Fibroblast of upper back skin (primary cell): ENCODE data around the gene LIMS1.
"Not testable (repeated sequence)": the region's sequence is repeated elsewhere in the genome, so short reads cannot be mapped to it uniquely, and the experiment has no call there.

Source experiments
- DNase-seq: peaks from one replicate; pipeline ENCODE4 v3.0.0-alpha.2; 2013

LIMS1 gene

DNA sequence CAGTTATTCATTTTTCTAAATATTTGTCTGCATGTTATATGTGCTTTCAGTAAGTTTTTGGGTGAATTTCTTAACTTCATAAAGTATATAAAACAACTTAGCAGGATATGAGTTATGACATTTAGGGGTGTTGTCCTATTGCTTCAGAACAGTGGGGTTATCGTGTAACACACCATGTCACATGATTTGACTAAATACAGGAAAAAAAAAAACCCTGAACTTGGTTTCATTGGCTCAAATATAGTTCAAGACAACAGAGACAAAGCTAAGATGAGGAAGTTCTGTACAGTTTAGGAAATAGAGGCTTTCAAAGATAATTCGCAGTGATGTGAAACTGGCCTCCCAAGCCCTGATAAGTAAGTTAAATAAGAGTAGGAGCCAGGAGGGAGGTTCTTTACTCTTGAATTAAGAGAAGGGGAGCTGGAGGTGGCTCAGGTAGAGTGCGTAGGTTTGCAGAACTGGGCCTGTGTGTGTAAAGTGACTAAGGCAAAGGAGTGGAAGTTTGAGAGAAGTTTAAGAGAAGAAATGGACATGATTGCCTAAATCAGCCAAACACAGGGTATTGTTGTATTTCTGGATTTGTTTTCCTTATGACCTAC, 53.9 kb downstream of the LIMS1 start:
- no peak for DNase-seq

DNA sequence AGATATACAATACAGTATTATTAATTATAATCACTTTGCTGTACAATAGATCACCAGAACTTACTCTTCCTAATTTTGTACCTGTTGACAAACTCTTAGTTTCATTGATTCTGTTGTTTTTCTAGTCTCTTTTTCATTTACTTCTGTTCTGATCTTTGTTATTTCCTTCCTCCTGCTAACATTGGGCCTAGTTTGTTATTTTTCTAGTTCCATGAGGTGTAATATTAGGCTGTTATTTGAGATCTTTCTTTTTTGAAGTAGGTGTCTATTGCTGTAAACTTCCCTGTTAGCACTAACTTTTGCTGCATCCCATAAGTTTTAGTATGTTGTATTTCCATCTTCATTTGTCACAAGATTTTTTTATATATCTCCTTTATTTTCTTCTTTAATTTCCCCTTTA, 55.1 kb downstream of the LIMS1 start:
- DNase-seq = no peak

DNA sequence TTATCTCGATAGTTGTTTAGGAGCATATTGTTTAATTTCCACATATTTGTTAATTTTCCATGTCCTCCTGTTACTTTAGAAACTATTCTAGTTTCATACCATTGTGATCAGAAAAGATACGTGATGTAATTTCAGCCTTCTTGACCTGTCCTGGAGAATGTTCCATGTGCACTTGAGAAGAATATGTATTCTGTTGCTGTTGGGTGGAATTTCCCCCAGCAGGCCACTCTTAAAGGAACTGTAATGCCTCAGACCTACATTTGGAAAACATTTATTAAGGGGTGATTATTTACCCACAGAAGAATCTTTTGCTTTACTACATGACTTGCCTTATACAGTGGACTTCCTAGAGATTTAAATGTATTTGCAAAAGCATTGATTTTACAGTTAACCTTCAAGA, 55.5 kb downstream of the LIMS1 start:
- DNase-seq = no peak

DNA sequence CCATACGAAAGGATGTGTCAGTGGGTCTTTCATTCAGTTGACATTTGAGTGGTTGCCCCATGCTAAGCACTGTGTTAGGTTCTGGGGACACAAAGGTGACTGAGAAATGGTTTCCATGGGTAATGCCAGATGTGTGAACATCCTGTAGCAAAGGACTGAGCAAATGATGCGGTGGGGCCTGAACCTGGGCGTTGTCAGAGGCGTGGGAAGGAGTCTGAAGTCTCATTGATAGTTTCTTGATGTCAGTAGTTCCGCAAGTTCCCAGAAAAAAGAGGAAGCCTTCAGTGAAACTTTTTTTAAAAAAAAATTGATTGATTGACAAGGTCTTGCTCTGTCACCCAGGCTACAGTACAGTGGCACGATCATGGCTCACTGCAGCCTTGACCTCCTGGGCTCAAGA, 56.9 kb downstream of the LIMS1 start:
- DNase-seq = no peak

DNA sequence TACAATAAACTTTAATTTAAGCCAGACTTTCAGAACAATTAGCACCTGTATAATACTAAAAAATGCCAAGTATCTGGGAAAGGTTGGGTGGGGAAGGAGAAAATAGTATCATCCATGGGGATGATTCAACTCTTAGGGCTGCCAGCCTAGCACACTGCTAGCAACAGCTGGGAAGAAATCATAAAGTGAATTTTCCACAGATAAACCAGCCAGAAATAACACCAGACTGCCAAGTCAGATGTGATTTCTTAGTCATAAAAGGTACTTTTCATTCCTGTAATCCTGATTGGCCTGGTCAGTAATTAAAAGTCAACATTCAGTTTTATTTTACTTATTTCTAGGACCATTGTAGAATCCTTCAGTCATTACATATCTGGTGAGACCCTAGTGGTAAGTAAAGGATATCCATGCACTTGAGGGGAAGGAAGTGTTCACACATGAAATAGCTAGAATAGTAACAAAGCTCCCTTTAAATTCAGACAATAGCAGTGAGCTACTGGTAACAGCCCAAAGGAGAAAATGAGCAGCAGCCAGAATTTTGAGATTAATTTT, 59.4 kb downstream of the LIMS1 start:
- peak; percentile 96 for DNase-seq

DNA sequence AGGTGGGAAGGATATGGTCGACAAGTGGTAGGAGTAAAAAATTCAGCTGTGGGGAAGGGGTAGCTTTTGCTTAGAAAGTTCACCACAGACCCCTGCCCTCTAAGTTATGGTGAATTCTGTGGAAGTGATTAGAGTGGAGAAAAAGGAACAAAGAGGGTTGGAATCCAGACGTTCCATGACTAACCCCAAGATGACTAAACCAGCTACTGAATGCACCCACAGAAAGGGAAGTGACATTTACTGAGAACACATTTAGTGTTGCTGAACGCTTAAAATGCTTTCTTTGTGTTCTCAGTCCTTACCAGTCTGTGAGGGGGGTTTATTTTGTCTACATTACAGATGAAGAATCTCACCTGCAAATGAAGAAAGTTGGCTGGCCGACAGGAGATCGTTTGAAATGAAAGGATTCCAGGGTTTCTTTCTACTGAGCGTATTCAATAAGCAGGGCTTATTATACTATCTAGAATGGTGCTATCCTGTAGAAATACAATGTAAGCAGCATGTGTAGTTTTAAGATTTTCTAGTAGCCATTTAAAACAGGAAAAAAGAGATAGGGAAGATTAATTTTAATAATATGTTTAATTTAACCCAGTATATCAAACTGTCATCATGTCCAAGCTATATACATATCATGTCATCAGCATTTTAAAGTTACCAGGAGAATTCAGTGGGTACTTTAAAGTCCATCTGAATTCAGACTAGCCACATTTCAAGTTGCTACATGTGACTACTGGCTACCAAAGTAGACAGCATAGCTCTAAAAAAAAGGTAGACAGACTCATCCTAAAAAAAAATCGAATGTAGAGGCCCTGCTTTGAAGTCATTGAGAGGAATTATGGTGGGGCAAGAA, 60.1 kb downstream of the LIMS1 start:
- peak; percentile 97 for DNase-seq

DNA sequence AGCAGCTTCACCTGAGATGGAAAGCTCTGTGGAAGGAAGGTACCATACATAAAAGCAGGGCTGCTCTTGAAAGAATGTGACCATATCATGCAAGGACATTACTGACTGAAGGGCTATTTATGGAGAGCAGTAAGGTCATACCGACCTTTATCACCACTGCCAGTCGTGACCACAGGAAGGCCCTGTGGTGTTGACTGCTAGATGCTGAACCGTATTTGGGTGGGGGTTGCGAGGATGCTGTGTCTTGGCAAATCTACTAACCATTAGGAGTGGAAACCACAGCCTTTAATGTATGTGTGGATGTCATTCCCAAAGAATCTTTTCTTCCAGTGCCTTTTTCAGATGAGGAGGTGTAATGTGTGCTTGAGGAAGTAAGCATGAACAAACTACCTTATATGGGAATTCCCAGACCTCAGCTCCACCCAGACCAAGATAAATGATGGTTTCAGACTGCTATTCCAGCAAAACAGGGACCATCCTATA, 60.8 kb downstream of the LIMS1 start:
- DNase-seq = peak; percentile 99

DNA sequence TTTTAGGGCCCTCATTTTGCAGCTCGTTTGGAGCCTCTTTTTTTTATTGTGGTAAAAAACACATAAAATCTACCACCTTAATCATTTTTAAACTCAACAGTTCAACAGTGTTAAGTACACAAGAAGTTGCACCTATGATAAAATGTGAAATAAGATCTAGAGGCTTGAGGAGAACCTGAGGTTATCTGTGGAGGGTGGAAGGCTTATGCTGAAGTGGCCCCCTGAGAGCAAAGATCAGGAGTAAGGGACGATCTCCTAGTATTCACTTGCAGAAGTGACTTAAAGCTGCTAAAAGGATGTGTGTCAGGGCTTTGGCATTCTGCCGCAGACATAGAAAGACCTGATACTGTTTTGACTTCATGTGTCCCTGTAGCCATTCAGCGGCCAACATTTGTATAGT, 61.5 kb downstream of the LIMS1 start:
- peak; percentile 43 for DNase-seq

DNA sequence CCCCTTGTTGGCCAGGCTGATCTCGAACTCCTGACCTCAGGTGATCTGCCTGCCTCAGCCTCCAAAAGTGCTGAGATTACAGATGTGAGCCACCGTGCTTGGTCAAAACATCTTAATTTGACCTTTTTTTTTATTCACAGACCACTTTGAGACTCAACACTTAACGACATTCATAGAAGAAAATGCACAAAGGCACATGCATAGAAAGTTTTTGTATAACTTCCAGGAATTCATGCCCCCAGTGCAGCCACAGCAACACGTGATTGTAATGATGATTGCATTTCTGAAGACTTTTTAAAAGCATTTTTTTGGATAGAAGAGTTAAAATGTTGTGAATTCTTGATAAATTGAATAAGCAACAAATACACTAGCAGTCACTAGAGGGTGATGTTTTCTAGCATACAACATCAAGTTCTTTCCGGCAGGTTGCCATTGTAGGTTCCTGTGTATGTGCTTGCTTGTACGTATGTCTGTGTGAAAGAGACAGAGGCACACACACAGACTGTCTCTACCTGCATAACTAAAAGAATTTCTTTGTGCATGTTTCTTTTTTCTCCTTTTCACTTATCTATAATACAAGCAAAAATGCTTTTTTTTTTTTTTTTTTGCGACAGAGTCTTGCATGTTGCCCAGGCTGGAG, 63.0 kb downstream of the LIMS1 start:
- peak; percentile 78 for DNase-seq

DNA sequence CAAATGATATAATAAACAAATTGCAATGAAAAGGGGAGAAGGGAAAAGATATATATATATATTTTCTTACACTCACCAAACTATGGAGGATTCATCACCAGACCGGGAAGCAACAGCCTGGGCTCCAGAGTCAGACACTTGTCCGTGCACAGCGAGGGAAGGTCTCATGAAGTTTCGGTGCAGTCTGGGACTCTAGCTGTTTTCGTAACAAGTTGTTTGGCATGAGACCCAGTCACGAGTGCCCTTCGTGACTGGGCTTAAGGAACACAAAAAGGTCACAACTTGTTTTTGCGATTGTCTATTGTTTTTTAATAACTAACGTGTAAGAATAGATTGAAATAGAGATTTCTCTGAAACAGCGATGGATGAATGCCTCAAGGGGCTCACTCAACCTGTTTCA, 66.9 kb downstream of the LIMS1 start:
- not testable (repeated sequence) for DNase-seq

DNA sequence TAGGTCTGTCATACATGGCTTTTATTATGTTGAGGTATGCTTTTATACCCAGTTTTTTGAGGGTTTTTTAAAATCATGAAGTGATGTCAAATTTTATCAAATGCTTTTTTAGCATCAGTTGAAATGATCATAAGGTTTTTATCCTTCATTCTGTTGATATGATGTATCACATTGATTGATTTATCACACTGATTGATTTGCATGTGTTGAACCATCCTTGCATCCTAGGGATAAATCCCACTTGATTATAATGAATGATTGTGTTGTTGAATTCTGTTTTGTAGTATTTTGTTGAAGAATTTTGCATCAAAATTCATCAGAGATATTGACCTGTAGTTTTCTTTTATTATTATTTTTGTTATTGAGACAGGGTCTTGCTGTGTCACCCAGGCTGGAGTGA, 68.2 kb downstream of the LIMS1 start:
- no peak for DNase-seq

DNA sequence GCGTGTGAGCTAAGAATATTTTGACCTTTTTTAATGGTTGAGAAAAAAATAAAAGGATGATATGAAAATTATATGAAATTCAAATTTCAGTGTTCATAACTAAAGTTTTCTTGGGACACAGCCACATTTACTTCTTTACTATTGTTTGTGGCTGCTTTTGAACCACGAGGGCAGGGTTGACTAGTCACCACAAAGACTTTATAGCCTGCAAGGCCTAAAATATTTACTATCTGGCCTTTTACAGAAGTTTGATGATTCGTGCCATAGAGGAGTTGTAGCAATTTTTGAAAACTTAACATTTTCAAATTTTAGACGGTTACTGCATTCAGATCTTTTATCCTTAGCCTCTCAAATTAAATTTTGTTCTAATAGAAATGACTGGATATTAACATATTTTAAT, 69.9 kb downstream of the LIMS1 start:
- peak; percentile 76 for DNase-seq

DNA sequence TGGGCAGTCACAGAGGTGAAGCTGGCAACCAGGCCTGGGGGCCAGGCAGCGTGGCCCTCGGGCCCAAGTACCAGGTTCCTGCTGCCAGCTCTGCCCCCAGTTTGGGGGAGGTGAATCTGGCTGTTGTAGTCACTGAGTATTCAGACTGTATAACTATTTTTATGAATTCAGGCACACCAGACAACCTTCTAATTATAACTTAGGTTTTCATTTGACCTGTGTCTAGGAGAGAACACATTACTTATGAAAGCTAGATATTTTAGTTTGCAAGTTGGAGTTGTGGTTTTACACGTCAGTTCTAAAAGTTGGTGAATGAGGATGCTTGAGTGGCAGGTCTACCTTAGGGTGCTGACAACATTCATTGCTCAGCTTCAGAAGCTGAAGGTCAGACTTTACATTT, 71.7 kb downstream of the LIMS1 start:
- no peak for DNase-seq

DNA sequence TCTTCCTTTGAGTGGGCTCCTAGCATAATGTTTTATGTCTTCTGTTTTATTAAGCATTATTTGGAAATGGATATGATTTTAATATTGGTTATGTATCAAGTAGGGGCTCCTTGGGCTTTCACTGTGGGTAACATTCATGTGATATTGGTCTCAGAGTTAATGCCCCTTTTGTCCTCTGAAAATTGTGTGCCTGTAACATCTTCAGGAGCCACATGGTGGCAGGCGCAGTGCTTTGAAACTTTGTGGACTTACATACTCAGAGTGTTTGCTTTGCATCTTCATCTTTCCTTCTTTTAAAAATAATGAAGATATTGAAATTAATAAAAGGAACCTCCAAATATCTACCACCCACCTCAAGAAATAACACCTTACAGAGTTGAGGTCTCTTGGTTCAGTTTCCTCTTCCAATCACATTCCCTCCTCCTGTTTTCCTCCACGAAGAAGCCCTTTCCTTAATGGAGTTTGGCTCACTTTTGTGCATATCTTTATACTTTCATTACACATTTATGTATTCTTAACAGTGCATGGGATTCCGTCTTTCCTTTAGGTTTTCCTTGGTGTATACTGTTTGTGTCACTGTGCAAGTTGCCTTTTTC, 73.5 kb downstream of the LIMS1 start:
- DNase-seq = peak; percentile 46

DNA sequence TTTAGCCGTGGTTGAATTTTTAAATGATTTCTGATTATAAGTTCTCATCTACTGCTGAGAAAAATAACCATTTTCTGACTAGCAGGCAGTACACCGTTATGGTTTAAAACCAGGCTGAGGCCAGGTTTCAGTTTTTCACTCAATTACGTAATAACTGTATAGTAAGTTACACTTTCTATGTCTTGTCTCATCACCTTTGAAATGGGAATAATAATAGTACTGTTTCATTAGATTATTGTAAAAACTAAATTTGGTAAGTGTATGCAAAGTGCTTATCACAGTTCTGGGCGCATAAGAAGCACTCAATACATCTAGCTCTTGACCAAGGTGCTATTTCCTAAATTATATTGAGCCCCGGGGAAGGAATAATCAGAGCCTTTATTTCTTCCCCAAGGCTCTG, 76.8 kb downstream of the LIMS1 start:
- DNase-seq = no peak

DNA sequence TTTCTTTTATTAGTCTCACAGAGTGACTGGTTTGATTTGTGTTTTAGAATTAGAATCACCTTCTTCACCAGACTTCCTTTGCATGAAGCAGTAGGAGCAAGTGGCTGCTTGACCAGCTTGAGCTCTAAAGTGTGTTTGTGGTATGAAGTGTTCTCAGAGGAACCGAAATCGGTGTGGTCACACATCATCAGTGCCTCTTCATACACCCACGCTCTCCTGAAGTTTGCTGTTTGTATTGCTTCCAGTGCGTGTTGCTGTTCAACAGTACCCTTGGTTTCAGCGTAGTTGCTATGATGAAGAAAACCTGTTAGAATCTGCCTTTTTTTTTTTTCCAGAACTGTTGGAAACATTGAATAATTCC, 77.9 kb downstream of the LIMS1 start:
- DNase-seq = no peak

DNA sequence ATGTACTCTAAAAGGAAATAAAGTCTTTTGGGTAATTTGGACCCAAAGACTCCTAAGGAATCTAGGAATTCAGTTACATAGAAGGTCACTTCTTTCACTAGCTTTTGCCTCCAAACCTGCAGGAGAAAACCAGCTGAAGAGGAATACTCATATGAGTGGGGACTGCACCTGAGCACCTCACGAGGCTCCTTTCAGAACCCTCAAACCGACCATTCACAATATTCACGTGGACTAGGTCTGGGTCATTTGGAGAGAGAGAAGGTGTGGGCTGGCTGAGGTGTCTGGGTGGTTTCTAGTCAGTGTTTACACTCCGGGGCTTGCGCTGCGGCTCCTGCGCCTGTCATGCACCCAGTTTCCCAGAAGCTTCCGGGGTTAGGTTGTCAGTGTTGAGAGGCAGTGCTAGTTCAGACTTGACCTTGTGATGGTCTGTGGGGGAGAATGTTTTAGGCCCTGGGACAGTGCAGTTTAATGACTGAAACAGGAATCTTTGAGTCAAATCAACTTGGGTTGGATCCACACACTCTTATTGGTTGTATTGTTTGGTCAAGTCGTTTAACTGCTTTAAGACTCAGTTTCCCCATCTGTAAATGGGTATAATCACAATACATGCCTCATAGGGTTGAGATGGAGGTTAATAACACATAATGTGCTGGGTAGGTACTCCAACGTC, 78.4 kb downstream of the LIMS1 start:
- DNase-seq = no peak

DNA sequence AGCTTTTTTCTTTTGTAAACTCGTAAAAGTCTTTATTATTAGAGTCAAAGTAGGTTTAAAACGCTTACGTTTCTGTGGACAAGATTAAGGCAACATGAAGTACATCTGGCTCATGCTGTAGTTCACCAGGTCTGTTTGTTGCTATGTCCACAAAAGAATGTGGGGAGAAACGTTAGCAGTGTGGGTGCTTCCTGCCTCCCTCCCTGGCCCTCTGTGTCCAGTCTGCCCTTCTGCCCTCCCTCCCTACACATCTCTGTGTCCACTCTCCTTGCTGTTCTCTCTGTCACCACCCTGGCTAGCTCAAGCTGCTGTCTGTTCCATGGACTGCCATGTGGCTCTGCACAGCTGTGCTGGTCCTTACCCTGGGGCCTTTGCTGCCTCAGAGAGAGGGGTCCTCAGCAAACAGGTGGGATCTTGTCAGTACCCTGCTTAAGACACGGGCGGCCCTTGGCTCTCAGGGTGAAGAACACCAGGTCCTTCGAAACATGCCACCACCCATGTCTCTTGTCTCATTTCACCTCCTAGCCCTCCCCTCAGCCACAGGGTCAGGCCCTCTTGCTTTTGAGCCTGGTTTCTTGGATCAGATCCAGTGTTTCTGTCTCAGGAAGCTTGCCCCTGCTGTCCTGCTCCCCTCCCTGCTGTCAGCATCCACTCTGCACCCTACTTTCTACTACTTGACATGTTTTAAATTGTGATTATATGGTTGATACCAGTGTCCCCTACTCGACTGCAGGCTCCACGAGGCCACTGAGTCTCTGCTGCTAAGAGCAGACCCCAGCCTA, 79.2 kb downstream of the LIMS1 start:
- no peak for DNase-seq

DNA sequence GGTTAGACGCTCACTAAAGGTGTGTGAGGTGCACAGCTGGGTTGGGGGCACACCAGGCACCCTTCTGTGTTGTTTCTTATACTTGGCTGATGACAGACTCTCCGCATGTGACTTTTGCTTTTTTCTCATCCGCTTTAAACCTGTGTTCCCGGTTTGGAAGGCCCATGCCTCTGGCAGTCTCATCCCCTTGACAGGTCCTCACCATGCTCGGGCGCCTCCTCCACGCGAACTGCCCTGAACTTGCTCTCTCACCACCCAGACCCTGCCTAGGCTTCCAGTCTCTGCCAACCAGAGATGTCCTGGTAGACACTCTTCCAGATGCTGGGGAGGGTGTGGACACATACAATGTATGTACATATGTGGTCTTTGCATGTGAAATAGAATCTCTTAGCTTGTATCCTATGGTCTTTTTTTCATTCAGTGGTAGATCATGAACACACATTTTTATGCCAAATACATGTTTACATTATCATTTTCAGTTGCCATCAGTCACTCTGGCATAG, 79.8 kb downstream of the LIMS1 start:
- DNase-seq = no peak

DNA sequence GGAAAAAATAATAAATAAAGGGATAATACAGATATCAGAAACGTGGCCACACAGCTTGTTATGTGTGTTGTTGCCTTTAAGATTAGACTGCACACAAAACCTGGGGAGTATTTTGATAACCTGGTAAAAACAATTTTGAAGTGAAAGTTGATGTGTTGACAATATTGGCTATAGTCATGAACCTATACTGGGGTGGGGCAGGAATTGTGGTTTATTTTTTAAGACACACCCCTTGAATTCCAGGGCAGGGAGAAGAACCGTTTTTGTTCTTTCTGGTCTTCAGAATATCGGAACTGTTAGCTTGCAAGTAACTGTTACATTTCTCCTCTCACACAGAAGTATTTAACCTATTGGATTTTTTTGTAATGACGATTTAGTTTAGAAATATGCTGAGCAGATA, 80.4 kb downstream of the LIMS1 start:
- no peak for DNase-seq

DNA sequence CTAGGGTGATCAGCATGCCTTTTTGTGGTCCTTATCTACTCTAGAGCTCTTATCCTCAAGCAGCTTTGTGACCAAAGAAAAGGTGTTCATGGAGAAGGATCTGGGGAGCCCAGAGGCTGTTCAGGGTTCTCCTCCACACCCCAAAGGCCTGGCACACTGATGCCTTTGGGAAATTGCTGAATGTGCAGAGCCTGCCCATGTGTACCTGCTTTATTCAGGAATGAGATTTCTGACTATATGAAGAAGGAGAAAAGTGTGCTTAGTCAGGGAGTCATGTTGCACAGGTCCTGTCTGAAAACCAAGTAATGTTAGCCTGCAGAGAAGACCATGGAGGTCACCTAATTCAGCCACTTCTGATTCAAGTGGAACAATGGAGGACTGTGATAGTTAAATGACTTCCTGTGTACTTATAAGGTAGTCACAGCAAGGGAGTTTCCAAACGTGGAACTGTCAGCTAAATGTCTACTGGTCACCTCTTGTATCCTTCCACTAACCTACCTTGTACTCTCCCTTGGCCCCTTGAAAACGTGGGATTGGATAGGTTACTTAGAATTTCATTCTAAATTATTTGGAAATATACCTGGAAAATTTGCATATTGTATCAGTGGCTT, 81.3 kb downstream of the LIMS1 start:
- DNase-seq = no peak
